ENCODE results near the gene GBA2.

DNA sequence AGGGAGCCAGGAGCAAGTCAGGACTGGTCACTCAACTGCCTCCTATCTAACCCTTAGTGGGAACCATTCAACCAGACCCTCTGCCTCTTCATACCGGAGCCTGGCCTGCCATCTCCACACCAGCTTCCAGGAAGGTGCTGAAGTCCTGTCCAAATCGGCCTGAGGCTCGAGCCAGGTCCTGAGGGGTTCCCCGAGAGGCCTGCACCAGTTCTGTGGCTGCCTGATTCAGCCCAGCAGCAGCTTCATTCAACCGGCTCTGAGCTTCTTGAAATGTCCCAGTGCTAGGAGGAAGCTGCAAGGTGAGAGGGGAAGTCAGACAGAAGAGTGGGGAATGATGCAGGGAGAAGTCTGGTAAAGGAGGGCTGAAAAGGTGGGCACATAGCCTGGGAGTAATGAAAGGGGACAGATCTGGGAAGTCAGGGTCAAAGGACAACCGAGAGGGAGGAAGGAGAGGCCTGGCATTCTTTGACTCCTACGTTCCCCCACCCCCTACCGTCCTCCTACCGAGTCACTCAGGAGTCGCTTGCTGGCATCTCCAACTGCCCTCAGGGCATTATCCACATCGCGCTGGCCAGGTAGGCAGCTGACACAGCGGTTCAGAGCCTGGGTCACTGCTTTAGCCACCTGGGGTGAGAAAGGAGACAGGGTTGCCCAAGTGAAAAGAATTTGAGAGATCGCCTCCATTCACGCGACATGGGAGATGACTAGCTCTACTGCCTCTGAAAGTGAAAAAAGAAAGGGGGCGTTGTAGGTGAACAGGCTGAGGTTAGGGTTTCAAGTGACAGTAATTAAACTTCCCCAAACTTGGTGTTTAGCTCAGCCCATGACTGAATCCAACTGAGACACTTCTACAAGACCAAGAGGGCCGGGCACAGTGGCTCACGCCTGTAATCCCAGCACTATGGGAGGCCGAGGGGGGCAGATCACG, 37.3 kb downstream of the GBA2 start:
- TF ChIP-seq, protein P1, sequence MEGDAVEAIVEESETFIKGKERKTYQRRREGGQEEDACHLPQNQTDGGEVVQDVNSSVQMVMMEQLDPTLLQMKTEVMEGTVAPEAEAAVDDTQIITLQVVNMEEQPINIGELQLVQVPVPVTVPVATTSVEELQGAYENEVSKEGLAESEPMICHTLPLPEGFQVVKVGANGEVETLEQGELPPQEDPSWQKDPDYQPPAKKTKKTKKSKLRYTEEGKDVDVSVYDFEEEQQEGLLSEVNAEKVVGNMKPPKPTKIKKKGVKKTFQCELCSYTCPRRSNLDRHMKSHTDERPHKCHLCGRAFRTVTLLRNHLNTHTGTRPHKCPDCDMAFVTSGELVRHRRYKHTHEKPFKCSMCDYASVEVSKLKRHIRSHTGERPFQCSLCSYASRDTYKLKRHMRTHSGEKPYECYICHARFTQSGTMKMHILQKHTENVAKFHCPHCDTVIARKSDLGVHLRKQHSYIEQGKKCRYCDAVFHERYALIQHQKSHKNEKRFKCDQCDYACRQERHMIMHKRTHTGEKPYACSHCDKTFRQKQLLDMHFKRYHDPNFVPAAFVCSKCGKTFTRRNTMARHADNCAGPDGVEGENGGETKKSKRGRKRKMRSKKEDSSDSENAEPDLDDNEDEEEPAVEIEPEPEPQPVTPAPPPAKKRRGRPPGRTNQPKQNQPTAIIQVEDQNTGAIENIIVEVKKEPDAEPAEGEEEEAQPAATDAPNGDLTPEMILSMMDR (IDR thresholded peaks at IDR 0.05; ENCODE audit: poor library complexity), result no peak
- TF ChIP-seq EZH2 (IDR thresholded peaks at IDR 0.05; ENCODE audit: borderline replicate concordance), result no peak
